GM19238 (cell line): Measurements from ENCODE around the gene CENPK.
"Not testable (repeated sequence)": the region's sequence is repeated elsewhere in the genome, so short reads cannot be mapped to it uniquely, and the experiment has no call there.

Experiments
- DNase-seq: peaks from one replicate; pipeline ENCODE4 v3.0.0; 2011; ENCODE audit warnings: low spot score; ENCODE audit not compliant: insufficient read length

The CENPK gene, protein sequence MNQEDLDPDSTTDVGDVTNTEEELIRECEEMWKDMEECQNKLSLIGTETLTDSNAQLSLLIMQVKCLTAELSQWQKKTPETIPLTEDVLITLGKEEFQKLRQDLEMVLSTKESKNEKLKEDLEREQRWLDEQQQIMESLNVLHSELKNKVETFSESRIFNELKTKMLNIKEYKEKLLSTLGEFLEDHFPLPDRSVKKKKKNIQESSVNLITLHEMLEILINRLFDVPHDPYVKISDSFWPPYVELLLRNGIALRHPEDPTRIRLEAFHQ

GRCh38 chr5:65562731-65563701 is at the start of gene CENPK, which contains the start of gene PPWD1:
Gene CENPK (minus strand): TSS chr5:65563168. CDS start chr5:65554907, 8,261 bp downstream.
Gene PPWD1 (plus strand): TSS chr5:65563296. CDS start chr5:65563311, 15 bp downstream.
- DNase-seq, result peak; percentile 69

- no peak for DNase-seq
Observed at GRCh38 chr5:65612298-65612907, 49.4 kb upstream of the CENPK start.

DNA sequence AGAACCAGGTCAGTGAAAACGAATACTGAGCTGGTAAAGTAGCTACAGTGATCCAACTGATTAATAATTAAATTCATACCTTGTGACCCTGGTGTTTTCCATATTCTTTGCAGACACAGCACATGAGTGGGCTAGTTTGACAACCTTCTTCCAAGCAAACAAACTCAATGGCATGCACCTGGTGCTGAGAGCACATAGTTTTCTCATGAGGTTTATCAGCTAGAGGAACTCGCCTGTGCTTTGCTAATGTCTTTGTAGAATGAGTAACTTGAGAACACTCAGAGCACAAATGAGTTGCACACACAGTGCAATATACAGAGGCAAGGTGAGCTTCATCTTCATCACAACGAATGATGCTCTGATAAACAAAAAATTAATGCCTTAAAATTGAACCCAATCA is 48.6 kb upstream of the CENPK start:
- DNase-seq, result no peak

DNA sequence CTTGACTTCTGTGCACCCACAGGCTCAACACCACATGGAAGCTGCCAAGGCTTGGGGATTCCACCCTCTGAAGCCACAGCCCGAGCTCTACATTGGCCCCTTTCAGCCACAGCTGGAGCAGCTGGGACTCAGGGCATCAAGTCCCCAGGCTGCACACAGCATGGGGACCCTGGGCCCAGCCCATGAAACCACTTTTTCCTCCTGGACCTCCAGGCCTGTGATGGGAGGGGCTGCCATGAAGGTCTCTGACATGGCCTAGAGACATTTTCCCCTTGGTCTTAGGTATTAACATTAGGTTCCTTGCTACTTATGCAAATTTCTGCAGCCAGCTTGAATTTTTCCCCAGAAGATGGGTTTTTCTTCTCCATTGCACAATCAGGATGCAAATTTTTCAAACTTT is 38.8 kb upstream of the CENPK start:
- not testable (repeated sequence) for DNase-seq

DNA sequence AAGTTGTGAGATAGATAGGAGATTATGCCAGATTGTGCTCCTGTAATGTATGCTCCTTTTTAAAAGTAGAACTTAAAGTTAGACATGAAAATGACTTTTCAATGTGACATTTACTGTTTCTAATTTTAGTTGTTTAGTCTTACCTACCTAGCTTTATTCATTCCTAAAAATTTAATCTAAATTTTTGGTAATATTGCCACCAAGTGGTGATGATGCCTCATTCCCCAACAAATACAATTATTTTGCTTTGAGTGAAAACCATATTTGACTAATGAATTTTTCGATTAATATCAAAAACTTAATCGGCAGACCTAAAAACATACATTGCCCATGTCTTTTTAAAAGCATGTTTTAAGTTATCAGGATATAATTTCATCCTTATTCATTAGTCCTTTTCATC is 25.7 kb upstream of the CENPK start:
- no peak for DNase-seq

DNA sequence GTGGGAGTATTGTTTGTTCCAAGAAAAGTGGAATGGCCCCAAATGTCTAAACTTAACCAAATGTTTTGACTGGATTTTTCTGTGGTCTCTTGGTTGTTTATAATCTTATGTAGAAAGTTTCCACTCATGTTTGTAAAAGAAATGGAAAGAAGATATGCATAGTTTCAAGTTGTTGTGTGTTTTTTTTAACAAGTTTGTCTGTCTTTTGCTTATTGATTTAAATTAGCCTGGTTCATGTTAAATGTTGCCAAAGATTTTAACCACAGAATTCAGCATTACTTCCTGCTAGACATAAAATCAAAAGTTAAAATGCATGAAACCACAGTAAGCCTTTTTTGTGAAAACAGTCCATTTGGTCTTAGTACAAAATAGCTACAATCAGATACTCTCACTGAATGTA is 14.2 kb upstream of the CENPK start:
- no peak for DNase-seq

- no peak for DNase-seq
Observed at GRCh38 chr5:65570598-65571226, 7.7 kb upstream of the CENPK start.

- DNase-seq, result no peak
Observed at GRCh38 chr5:65566505-65566904, 3.5 kb upstream of the CENPK start.

DNA sequence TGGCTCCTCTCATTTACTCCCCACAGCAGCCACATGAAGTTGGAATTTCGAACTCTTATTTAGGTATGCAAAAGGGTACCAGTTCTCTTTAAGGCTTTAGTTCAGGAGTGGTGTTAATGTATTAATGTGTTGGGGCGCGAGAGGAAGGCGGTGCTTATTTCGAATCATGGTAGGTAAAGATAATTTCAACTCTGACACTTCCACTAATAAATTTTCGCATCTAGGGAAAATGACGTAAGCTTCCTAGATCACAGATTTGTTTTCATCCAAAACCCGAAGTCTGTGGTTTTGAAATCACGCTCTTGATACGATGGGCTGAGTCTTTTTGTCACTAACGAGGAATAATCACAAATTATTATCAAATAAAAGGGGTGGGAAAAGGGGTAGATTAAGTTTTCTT is 809 bp upstream of the CENPK start:
- no peak for DNase-seq

- no peak for DNase-seq
Observed at GRCh38 chr5:65556718-65557117, 6.2 kb downstream of the CENPK start.

DNA sequence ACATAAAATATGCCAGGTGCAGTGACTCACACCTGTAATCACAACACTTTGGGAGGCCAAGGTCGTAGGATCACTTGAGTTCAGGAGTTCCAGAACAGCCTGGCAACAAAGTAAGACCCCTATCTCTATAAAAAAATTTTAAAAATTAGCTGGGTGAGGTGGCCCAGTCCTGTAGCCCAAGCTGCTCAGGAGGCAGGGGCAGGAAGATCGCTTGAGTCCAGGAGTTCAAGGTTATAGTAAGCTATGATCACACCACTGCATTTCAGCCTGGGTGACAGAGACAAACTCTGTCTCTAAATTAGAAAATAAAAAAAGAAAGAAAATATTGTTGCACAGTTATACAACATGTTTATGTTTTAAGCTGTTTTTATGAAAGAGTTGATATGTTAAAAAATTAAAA is 6.8 kb downstream of the CENPK start:
- no peak for DNase-seq

DNA sequence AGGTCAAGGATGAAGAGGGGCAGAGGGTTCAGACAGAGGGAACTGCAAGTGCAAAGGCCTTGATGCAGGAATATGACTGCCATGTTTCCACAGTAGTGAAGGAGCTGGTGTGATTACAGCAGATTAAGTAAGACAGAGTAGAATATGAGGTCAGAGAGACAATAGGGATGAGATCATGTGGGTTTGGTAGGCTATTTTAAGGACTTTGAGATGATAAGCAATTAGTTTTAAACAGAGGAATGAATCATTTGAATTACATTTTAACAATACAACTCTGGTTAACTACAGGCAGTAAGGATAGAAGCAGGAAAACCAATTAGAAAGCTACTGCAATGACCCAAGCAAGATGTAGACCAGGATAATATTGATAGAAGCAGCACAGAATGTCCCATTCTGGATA is 7.7 kb downstream of the CENPK start:
- no peak for DNase-seq

DNA sequence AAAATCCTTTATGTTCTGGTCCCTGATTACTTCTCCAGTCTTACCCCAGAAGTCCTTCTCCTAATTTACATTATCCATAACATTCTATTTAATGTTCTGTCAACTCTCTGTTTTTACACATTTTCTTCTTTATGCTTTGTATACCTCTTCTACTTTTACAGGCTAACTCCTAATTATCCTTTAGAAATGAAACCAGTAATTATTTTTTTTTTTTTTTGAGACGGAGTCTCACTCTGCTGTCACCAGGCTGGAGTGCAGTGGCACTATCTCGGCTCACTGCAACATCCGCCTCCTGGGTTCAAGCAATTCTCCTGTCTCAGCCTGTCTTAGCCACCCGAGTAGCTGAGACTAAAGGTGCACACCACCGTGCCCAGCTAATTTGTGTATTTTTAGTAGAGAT is 9.0 kb downstream of the CENPK start:
- no peak for DNase-seq

DNA sequence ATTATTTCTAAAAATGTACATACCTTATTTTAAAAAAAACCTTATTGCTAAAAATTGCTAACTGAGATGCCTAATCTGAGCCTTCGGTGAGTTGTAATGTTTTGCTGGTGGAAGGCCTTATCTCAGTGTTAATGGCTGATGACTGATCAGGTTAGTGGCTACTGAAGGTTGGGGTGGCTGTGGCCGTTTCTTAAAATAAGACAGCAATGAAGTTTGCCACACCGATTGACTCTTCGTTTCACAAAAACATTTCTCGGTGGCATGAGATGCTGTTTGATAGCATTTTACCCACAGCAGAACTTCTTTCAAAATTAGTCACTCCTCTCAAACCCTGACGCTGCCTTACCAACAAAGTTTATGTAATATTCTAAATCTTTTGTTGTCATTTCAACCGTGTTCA is 14.7 kb downstream of the CENPK start:
- no peak for DNase-seq

DNA sequence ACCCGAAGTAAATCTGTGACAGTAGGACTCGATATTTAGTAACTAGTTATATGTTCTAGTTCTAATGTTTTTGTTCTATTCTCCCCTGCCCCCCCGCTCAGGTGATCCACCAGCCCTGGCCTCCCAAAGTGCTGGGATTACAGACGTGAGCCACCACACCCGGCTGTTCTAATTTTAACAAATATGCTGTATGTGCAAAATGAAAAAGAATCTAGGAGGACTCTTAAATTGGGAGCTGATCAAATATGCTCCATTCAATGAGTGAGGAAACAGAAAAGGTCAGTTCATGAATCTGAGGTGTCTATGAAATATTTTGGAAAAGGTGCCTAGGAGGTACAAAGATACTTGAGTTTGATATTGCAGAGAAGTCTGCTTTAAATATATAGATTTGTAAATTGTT is 16.8 kb downstream of the CENPK start:
- no peak for DNase-seq

DNA sequence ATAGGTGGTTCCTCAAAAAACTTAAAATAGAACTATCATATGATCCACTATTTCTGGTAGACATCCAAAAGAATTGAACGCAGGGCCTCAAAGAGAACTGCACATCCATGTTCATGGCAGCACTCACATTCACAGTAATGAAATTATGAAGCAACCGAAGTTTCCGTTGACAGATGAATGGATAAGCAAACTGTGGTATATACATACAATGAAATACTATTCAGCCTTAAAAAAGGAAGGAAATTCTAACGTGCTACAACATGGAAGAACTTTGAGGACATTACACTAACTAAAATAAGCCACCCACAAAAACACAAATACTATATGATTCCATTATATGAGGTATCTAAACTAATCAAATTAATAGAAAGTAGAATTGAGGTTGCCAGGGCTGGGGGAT is 18.5 kb downstream of the CENPK start:
- no peak for DNase-seq

- no peak for DNase-seq
Observed at GRCh38 chr5:65539827-65540226, 23.1 kb downstream of the CENPK start.

GRCh38 chr5:65535529-65535987 is 27.4 kb downstream of the CENPK start:
- no peak for DNase-seq

- DNase-seq, result no peak
Observed at GRCh38 chr5:65530904-65531303, 32.1 kb downstream of the CENPK start.

- no peak for DNase-seq
Observed at GRCh38 chr5:65525726-65526125, 37.2 kb downstream of the CENPK start.

DNA sequence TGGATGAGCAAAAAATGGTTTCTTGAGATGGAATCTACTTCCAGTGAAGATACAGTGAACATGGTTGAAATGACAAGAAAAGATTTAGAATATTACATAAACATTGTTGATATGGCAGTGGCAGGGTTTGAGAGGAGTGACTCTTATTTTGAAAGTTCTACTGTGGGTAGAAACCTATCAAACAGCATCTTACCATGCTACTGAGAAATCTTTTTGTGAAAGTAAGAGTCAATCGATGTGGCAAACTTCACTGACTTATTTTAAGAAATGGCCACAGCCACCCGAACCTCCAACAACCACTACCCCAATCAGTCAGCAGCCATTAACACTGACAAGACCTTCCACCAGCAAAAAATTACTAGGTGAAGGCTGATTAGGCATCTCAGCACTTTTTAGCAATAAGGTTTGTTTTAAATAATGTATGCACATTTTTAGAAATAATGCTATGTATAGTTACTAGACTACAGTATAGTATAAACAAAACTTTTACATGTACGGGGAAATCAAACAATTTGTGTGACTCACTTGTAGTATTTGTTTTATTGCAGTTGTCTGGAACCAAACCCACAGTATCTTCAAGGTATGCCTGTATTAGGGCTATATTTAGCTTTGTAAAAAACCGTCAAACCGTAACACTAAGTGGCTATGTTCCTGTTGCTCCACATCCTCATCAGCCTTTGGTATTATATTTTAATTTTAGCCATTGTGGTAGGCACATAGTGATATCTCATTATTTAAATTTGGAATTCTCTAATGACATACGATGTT is 50.6 kb downstream of the CENPK start:
- DNase-seq, result no peak
